Activated CD8-positive, alpha-beta memory T cell treated with anti-CD3 and anti-CD28 coated beads for 24 hours (primary cell): ENCODE data around the gene EPOP.
A peak's percentile ranks its signal among the peaks of the same experiment; 100 is the strongest.

ENCODE experiments used
- DNase-seq: peaks from one replicate; pipeline ENCODE4 v3.0.0-alpha.2; 2020

Gene EPOP

GRCh38 chr17:38673707-38674013, 1.1 kb downstream of the EPOP start:
- peak; percentile 77 for DNase-seq

DNA sequence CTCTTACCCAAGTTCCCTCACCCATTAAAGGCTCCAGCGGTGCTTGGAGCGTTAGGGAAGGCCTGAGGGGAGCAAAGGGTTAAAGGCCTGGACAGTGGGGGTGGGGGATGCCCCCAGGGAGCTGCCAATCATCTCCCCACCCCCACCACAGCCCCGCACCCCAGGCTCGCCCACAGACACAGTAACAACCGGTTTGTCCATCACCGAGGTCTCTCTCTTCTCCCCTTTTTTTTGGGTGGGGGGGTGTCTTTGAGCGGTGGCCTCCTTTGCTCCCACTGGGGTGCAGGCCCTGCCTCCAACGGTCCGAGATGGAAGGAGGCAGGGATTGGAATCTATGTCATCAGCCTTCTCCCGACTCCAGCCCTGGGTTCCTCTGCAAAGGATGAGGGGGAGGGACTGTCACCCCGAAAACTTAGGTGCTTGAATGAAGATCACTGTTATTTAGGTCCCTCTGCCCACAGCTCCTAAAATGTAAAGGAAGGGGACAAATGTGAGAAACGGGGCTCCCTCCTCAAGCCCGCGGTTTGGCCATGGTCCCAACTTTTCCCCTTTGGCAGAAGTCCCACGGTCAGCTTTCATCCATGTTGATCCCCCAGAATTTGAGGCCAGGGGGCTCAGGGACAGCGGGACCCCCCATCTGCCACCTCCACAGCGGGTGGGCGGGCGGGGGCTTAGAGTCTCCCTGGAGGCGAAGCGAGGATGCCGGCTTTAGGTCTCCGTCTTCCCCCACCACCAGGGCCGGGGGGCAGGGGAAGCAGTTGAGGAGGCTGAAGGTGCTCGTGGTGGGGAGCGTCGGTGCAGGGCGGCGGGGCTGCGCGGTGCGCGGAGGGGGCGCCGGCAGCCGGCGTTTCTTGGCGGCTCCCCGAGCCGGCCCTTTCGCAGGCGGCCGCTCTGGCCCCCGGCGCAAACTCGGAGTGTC, 1.7 kb downstream of the EPOP start:
- DNase-seq = no peak

- no peak for DNase-seq
Observed at GRCh38 chr17:38671939-38672720, 2.6 kb downstream of the EPOP start.

GRCh38 chr17:38669520-38669919, 5.2 kb downstream of the EPOP start:
- DNase-seq = no peak

DNA sequence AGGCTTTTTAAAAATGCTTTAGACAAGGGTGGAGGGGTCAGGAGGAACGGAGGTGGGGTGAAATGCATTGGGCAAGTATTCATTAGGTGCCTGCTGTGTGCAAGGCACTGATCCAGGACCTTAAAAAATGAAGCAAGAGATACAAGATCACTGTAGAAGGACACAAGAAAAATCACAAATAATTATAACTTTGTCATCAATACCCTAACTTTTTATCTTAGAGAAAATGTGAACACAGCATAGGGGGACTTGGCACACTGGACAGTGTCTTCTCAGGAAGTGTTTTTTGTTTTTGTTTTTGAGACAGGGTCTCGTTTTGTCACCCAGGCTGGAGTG, 7.0 kb downstream of the EPOP start:
- DNase-seq = no peak

- DNase-seq = peak; percentile 83
Observed at GRCh38 chr17:38667099-38667786, 7.5 kb downstream of the EPOP start.

GRCh38 chr17:38663964-38664644, 10.7 kb downstream of the EPOP start:
- DNase-seq = no peak

DNA sequence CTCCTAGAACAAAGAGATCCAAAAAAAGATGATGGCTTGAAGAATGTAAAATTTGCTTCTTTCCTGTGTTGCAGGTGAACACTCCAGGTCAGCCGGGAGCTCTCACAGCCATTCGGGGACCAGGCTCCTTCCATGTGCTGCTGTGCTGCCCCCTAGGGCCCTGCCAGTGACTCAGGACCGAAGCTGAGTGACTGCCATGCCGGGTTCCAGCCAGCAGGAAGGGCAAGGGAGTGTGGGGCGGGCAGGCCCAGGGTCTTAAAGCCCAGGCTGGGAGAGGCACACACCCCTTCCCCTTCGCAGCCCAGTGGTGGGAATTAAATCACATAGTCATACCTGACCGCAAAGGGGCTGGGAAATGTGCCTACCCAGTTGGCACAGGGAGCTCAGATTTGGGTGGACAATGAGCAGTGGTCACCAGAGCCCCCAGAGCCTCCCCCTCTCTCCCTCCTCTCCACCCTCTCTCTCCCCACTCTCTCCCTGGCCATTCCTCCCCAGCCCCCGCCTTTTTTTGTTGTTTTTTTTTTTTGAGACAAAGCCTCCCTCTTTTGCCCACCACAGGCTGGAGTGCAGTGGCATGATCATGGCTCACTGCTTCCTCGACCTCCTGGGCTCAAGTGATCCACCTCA, 11.5 kb downstream of the EPOP start:
- peak; percentile 74 for DNase-seq

DNA sequence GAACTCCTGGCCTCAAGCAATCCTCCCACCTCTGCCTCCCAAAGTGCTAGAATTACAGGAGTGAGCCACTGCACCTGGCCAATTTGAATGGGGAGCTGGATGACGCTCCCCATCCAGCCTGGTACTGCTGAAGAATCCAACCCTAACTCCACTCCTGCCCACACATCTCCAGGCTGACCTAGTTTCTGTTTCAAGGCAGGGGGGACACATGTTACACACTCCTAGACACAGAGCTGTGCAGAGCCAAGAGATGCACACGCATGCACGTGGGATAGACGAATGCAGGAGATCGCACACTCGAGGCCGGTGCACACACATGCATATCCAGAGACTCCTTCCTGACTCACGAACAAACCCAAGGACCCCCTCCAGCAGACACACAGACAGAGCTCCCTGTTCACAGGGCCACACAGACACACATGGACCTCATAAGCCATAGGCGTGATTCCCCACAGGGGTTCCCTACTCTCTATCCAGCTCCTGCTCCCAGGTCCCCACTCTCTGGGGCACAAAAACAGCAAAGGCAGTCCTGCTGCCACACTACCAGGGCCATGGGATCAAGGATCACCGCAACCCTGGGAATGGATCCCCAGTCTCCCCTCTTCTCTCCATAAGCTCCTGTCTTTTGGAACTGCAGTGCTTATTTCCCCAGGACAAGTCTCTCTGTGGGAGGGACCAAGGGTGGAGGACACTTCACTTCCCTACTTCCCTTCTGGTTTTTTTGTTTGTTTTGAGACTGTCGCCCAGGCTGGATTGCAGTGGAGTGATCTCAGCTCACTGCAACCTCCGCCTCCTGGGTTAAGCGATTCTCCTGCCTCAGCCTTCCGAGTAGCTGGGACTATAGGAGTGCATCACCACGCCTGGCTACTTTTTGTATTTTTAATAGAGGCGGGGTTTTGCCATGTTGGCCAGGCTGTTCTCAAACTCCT, 14.4 kb downstream of the EPOP start:
- DNase-seq = no peak

- DNase-seq = no peak
Observed at GRCh38 chr17:38659415-38659814, 15.3 kb downstream of the EPOP start.

- no peak for DNase-seq
Observed at GRCh38 chr17:38658741-38659345, 15.9 kb downstream of the EPOP start.

DNA sequence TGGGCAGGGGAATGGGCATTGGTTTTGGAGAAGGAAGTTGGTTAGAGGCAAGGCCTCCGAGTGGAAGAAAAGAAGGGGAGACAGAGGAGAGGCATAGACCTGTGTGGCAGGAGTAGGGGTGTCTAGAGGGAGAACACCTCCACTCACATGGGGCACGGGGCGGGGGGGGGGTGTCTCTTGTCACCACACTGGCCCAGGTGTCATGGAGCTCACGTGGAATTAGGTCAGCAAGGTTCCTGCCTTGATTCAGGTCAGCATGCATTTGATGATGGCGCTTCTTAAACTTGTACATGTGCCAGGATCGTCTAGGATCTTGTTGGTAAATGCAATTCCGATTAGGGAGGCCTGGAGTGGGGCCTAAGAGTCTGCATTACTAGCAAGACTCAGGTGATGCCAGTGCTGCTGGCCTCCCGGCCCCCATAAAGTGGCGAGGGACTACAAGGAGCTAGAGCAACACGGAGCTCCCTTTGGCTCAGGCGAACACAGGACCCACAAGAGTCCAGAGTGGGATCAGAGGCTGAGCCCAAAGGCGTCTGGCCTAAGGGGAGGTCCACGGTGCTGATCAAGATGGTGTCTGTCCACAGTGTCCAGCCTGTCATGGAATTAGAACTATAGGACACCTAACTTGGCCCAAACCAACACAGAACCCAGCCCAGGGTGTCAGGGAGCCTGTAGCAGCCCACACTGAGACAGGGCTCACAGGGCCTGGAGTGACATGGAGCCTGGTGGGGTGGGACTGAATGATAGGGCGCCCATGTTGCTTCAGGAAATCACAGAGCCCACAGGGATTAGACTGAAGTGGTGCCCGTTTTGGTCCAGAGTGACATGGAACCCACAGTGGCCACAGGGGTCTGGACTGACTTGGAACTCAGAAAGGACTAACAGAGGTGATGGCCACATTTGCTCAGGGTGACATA, 16.7 kb downstream of the EPOP start:
- DNase-seq = no peak

GRCh38 chr17:38656959-38657823, 17.6 kb downstream of the EPOP start:
- DNase-seq = no peak

DNA sequence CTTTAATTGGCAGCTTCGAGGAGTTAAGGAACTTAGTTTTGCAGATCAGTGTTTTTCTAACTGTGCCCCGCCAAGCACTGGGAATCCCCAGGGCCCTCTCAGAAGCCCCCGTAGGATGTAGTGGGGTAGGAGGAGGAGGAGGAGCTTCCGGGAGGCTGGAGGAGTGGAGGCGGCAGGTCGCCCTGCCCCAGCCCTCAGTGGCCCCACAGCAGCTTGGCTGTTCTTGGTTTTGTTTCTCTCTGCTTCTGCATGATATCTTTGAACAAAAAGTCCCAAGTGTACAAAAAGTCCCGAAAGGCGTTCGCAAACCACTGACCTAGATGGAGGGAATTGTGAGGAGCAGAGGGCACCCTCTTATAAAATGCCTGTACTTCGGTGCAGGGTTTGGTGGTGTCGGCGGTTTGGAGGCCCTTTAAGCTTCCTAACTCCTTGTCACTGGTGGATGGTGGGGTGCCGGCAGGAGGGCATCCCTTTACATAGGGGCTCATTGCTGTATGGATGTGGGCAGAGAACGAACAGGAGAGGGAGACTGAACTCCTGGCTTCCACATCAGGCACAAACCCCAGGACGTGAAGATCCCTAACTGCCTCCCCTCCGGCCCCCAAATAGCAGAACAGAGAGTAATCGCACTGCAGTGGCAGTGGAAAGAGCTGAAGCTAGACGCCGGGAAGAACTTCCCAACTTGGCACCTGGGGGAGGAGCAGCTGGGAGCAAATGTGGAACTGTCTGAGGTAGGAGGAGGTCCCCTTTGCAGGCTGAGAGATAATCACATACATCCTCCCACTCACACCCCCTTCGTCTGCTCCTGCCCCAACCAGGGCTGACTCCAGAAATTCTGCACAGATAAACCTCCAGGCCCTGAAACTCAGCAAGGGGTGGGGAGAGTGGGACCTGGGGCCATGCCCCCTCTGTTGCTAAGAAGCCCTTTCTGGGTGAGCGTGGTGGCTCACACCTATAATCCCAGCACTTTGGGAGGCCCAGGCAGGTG, 20.1 kb downstream of the EPOP start:
- DNase-seq = no peak

DNA sequence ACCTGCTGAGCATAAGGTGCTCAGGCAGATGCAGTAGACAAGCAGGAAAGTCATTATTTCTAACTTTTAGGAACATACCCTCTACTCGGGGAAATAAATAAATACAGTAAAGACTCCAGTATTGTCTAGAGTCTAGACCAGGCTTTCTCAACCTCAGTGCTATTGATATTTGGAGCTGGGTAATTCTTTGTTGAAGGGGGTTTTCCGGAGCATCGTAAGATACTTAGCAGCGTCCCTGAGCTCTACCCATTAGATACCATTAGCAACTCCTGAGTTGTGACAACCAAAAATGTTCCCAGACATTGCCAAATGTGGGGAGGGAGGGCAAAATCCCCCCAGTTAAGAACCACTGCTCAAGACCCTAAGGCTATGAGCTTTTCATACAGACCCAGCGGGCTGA, 21.1 kb downstream of the EPOP start:
- no peak for DNase-seq

GRCh38 chr17:38653230-38653629, 21.5 kb downstream of the EPOP start:
- DNase-seq = no peak

GRCh38 chr17:38650653-38651173, 24.0 kb downstream of the EPOP start:
- DNase-seq = peak; percentile 32
